Activated CD8-positive, alpha-beta T cell treated with anti-CD3 and anti-CD28 coated beads for 36 hours (primary cell): ENCODE measurements around the gene DUSP22. TPM values are rescaled to one million over a fixed set of nuclear protein-coding genes. Genes with fewer than 3 reads are reported as not detected.

Experiments used
- ATAC-seq: fragments of 200-7000 bp; cut with Tn5 transposase; one replicate; pipeline ENCODE4 v1.10.0; 2021; ENCODE audit warnings: mild to moderate bottlenecking, moderate library complexity
- CTCF ChIA-PET: fragments of 350-600 bp; sonication (Branson Sonifier 250); formaldehyde crosslinking; loops from one replicate; lab custom pipeline; 2021; ENCODE audit warnings: antibody characterized with exemption; lab: Charles Lee
- POLR2A ChIA-PET: fragments of 350-600 bp; sonication (Branson Sonifier 250); formaldehyde crosslinking; loops from one replicate; lab custom pipeline; 2021; ENCODE audit warnings: antibody characterized with exemption; lab: Charles Lee
- DNase-seq: peaks from one replicate; pipeline ENCODE4 v3.0.0-alpha.2; 2020
- H3K27ac Mint-ChIP-seq: one replicate; pipeline ENCODE4 v1.8.0; 2021; ENCODE audit warnings: mild to moderate bottlenecking, mixed read lengths
- H3K27me3 Mint-ChIP-seq: one replicate; pipeline ENCODE4 v1.8.0; 2021; ENCODE audit warnings: mixed read lengths
- H3K36me3 Mint-ChIP-seq: one replicate; pipeline ENCODE4 v1.8.0; 2021; ENCODE audit warnings: low read depth, mixed read lengths
- H3K4me1 Mint-ChIP-seq: one replicate; pipeline ENCODE4 v1.8.0; 2021; ENCODE audit warnings: low read depth, mixed read lengths
- H3K4me3 Mint-ChIP-seq: one replicate; pipeline ENCODE4 v1.8.0; 2021; ENCODE audit warnings: mild to moderate bottlenecking, moderate library complexity, mixed read lengths
- H3K9me3 Mint-ChIP-seq: one replicate; pipeline ENCODE4 v1.8.0; 2021; ENCODE audit warnings: mixed read lengths
- CTCF ChIP-seq: fragments of 200-600 bp; IDR thresholded peaks from one replicate; pipeline ENCODE4 v1.8.0; 2022; ENCODE audit warnings: antibody characterized with exemption, mild to moderate bottlenecking
- intact Hi-C: fragments of 100-400 bp; cut with micrococcal nuclease; formaldehyde crosslinking; loops from one replicate; pipeline ENCODE4 v1.10.0; 2022
- total RNA-seq, 2 experiments: library from RNA; stranded (reverse); gene quantifications; one replicate each; pipeline ENCODE4 v1.2.3, GENCODE V29; 2021

DUSP22 gene
- total RNA-seq, 2 experiments from 2014 or later = 32.5 to 34.2 TPM

DNA sequence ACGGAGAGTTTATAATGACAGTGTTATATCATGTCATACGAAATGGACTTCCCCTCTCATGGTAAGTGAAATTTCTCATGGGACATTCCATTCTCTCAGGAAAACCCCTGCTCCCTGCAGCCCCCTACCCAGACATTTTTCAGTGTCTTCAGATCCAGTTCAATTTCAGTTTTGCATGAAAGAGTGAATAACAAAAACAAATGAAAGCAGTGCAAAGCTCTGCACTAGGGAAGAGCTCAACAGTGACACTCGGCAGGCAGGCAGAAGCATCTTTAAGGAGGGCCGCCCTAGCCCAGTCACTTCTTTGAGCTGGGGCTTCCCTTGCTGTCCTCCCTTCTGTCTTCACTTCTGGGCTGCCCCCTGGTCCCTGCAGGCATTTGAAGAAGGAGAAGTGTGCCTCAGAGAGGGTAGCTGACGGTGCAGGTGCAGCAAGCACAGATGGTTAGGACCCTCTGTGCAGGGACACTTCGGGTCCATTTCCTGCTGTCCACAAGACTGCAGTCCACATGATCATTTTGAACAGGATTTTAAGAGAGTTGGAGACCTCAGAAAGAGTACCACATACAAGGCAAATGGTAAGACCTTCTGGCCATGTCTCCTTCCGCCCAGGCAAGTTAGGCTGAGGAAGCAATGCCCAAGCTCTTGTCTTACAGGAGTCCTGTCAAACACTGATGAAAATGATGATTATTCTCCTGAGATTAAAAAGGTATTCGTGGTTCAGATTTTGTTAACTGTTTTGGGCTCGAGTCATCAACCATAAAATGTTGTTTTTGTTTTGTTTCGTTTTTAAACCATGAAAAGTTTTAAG lies 5.4 kb upstream of the DUSP22 start:
- POLR2A ChIA-PET = interaction anchor here (0.7 to 2.8 kb wide), 8 partner anchors 10 to 108 kb away, joined by 3 to 9 read pairs (median 3); no protein-coding TSS in a partner anchor
- H3K27ac Mint-ChIP-seq = peak overlapping the region; percentile 26
- H3K4me3 Mint-ChIP-seq = no peak overlapping the region
- no peaks in the 10 kb centered on the region for H3K36me3 Mint-ChIP-seq
- CTCF ChIA-PET = interaction anchor here (1.0 to 1.4 kb wide), 4 partner anchors 10 to 106 kb away, joined by 3 to 4 read pairs (median 3); no protein-coding TSS in a partner anchor
- peaks cover 50% of the 10 kb centered on the region for H3K4me1 Mint-ChIP-seq
- peak; percentile 32 for DNase-seq
- no peaks in the 10 kb centered on the region for H3K27me3 Mint-ChIP-seq
- no peaks in the 10 kb centered on the region for H3K9me3 Mint-ChIP-seq
- intact Hi-C loops = no loop called here
- TF ChIP-seq CTCF = no peak
- no peak for ATAC-seq

- POLR2A ChIA-PET = interaction anchor here (0.8 to 2.8 kb wide), 4 partner anchors 9 to 107 kb away, joined by 3 to 9 read pairs (median 3); no protein-coding TSS in a partner anchor
- peak overlapping the region; percentile 26 for H3K27ac Mint-ChIP-seq
- H3K27me3 Mint-ChIP-seq = no peaks in the 10 kb centered on the region
- intact Hi-C loops = no loop called here
- H3K9me3 Mint-ChIP-seq = no peaks in the 10 kb centered on the region
- H3K4me1 Mint-ChIP-seq = peaks cover 50% of the 10 kb centered on the region
- no peak for TF ChIP-seq CTCF
- ATAC-seq (no peak), DNase-seq (no peak)
- no peak overlapping the region for H3K4me3 Mint-ChIP-seq
- CTCF ChIA-PET = interaction anchor here (1.0 to 1.1 kb wide), 3 partner anchors 9 to 107 kb away, joined by 3 read pairs; no protein-coding TSS in a partner anchor
- no peaks in the 10 kb centered on the region for H3K36me3 Mint-ChIP-seq
These were observed 4.8 kb upstream of the DUSP22 start for GRCh38 chr6:287489-287860.

GRCh38 chr6:288866-289265 lies 3.4 kb upstream of the DUSP22 start:
- POLR2A ChIA-PET = interaction anchor here (0.9 to 1.7 kb wide), 3 partner anchors 11 to 113 kb away, joined by 3 to 4 read pairs (median 3); no protein-coding TSS in a partner anchor

DNA sequence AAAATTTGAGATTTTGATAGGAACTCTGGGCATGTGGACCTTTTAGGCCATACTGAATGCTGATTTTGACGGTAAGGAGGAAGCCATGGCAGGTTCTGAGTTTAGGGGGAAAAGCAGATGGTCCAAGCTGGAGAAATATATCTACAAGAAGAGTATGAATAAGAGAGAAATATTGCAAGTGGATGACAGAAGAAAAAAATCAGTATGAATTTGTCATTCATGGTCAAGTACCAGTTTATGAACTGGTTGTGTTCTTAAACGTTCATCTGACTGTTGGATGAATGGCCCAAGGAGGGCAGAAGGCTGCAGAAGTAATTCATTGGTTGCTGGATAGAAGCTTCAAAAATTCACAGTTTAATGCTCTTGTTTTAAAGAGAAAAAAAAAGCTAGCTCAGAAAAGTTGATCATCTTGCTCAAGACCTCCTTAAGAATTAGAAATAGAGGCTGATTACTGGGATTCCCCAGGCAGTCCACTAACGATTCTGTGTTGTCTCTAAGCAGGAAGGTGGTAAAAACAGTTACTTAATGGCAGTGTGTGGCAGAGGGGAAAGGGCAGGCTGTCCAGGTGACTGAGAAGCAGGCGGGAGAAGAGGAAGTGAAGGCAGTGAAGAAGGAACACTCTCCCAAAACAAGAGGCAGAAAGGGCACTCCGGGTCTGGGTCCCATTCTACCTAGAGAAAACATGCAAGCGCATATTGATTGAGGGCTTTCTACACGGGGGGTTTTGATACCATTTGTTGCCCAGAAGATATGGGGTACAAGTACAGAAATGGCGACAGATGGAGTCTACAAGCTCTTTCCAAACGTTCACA lies 2.0 kb upstream of the DUSP22 start:
- intact Hi-C loops = loop anchor here (5.0 kb wide), 3 partner anchors 63 to 157 kb away; no protein-coding TSS in a partner anchor
- POLR2A ChIA-PET = interaction anchor here (1.4 kb wide), 1 partner anchor 103 kb away, joined by 6 read pairs; no protein-coding TSS in a partner anchor
- peaks cover 6% of the 10 kb centered on the region for H3K36me3 Mint-ChIP-seq
- CTCF ChIA-PET = interaction anchor here (1.0 kb wide), 1 partner anchor 41 kb away, joined by 3 read pairs; no protein-coding TSS in a partner anchor
- ATAC-seq (no peak), DNase-seq (no peak)
- peak overlapping the region; percentile 52 for H3K27ac Mint-ChIP-seq
- H3K4me3 Mint-ChIP-seq = peak overlapping the region; percentile 73
- no peaks in the 10 kb centered on the region for H3K9me3 Mint-ChIP-seq
- no peak for TF ChIP-seq CTCF
- H3K27me3 Mint-ChIP-seq = no peaks in the 10 kb centered on the region
- peaks cover 56% of the 10 kb centered on the region for H3K4me1 Mint-ChIP-seq

More at GRCh38 chr6:288866-289265, 3.4 kb upstream of the DUSP22 start:
- Mint-ChIP-seq H3K9me3 (no peaks in the 10 kb centered on the region), H3K27me3 (no peaks in the 10 kb centered on the region), H3K4me1 (peaks cover 54% of the 10 kb centered on the region), H3K36me3 (peaks cover 6% of the 10 kb centered on the region), H3K27ac (no peak overlapping the region), H3K4me3 (no peak overlapping the region)
- TF ChIP-seq CTCF = no peak
- CTCF ChIA-PET = no interaction called here
- intact Hi-C loops = no loop called here
- no peak for ATAC-seq
- DNase-seq = no peak
